T-cell (primary cell): ENCODE results near the gene LHFPL2. TPM values are rescaled to one million over a fixed set of nuclear protein-coding genes. Genes with fewer than 3 reads are reported as not detected.

Source experiments
- ATAC-seq, 4 experiments: fragments of 200-7000 bp in 3 of 4; fragments of 150-1000 bp in 1 of 4; cut with Tn5 transposase; replicated peaks in 1 of 4; 1 replicate in 3 of 4; 2 replicates in 1 of 4; pipeline ENCODE4 v1.10.0; 2021; ENCODE audit warnings: moderate library complexity in 3 of 4, mild to moderate bottlenecking in 2 of 4, moderate number of reproducible peaks in 1 of 4
- CTCF ChIA-PET, 2 donors: fragments of 300-600 bp; sonication (Branson Sonifier 250); formaldehyde crosslinking; loops; one replicate each; lab custom pipeline; 2022; ENCODE audit warnings: antibody characterized with exemption in 2 of 2; lab: Charles Lee
- POLR2A ChIA-PET, 2 donors: fragments of 300-600 bp; sonication (Branson Sonifier 250); formaldehyde crosslinking; loops; one replicate each; lab custom pipeline; 2022; ENCODE audit warnings: antibody characterized with exemption in 2 of 2; lab: Charles Lee
- DNase-seq, 35 experiments: peaks; one replicate each; pipeline versions ENCODE4 v3.0.0 to v3.0.0-alpha.2; 2013 to 2023
- H3K27ac ChIP-seq: one replicate; pipeline ENCODE4 v1.5.1; 2013; ENCODE audit warnings: low read length
- H3K27me3 ChIP-seq, 2 experiments: replicated peaks in 1 of 2; 1 replicate in 1 of 2; 2 replicates in 1 of 2; pipeline versions ENCODE4 v1.6.1 to v1.7.0; 2013; ENCODE audit warnings: low read length in 1 of 2, mixed read lengths in 1 of 2; ENCODE audit not compliant: control insufficient read depth in 2 of 2, insufficient read depth in 2 of 2; ENCODE audit errors: extremely low read depth in 1 of 2
- H3K36me3 ChIP-seq, 2 donors: 1 replicate in 1 of 2; 2 replicates in 1 of 2; pipeline versions ENCODE4 v1.6.1 to v1.7.0; 2013; ENCODE audit warnings: low read length in 1 of 2; ENCODE audit not compliant: control insufficient read depth in 2 of 2, insufficient read depth in 1 of 2; ENCODE audit errors: extremely low read depth in 1 of 2
- H3K4me1 ChIP-seq, 2 experiments: 1 replicate in 1 of 2; 2 replicates in 1 of 2; pipeline versions ENCODE4 v1.6.1 to v1.7.0; 2013; ENCODE audit warnings: low read length in 2 of 2, mixed read lengths in 1 of 2; ENCODE audit not compliant: insufficient read depth in 2 of 2, control insufficient read depth in 1 of 2; ENCODE audit errors: extremely low read depth in 1 of 2
- H3K4me3 ChIP-seq, 2 donors: 1 replicate in 1 of 2; 2 replicates in 1 of 2; pipeline versions ENCODE4 v1.5.1 to v1.7.0; 2013; ENCODE audit warnings: mild to moderate bottlenecking in 2 of 2, low read length in 1 of 2, moderate library complexity in 1 of 2; ENCODE audit not compliant: control insufficient read depth in 1 of 2; ENCODE audit errors: extremely low read depth in 1 of 2
- H3K9me3 ChIP-seq: 2 replicates; pipeline ENCODE4 v1.7.0; 2013
- H3K27ac Mint-ChIP-seq, 2 donors: one replicate each; pipeline ENCODE4 v1.8.0; 2020 to 2021; ENCODE audit warnings: mild to moderate bottlenecking in 2 of 2, mixed read lengths in 2 of 2
- H3K27me3 Mint-ChIP-seq, 2 donors: one replicate each; pipeline ENCODE4 v1.8.0; 2021 to 2022; ENCODE audit warnings: mixed read lengths in 2 of 2
- H3K36me3 Mint-ChIP-seq: one replicate; pipeline ENCODE4 v1.8.0; 2021; ENCODE audit warnings: mixed read lengths
- H3K4me1 Mint-ChIP-seq, 3 donors: one replicate each; pipeline ENCODE4 v1.8.0; 2020 to 2022; ENCODE audit warnings: mixed read lengths in 3 of 3, mild to moderate bottlenecking in 1 of 3
- H3K4me3 Mint-ChIP-seq, 3 donors: one replicate each; pipeline ENCODE4 v1.8.0; 2020 to 2022; ENCODE audit warnings: mild to moderate bottlenecking in 3 of 3, mixed read lengths in 3 of 3, moderate library complexity in 3 of 3
- H3K9me3 Mint-ChIP-seq, 3 donors: one replicate each; pipeline ENCODE4 v1.8.0; 2020 to 2022; ENCODE audit warnings: mixed read lengths in 3 of 3
- WGBS: methylation state at CpG from one replicate; pipeline ENCODE4 v1.1.5; 2013; ENCODE audit warnings: missing lambda C conversion rate; ENCODE audit not compliant: insufficient coverage; 5-methylcytosine and 5-hydroxymethylcytosine counted together
- total RNA-seq, 35 experiments: library from RNA in 6 of 35; stranded (reverse) in 6 of 35; fragments of 120-200 nt in 1 of 35; gene quantifications; one replicate each; pipeline versions ENCODE4 v1.2.1 to v1.2.4 and lab custom pipeline; 2013 to 2026

LHFPL2 gene
- total RNA-seq, 5 donors from 2014 or later (not counting 1 experiment from before 2014, with no cell fraction given): 0.19 to 1.9 (median 0.82) TPM

GRCh38 chr5:78653681-78654366 lies 5.3 kb upstream of the LHFPL2 start:
- Mint-ChIP-seq H3K27ac (no peak overlapping the region), H3K36me3 (no peaks in the 10 kb centered on the region), H3K4me3 (no peak overlapping the region), H3K9me3 (no peaks in the 10 kb centered on the region), H3K4me1 (peaks cover 3 to 6% (median 3%) of the 10 kb centered on the region in 3 donors), H3K27me3 (peaks cover 21 to 31% of the 10 kb centered on the region in 2 donors)
- H3K27ac ChIP-seq: no peak overlapping the region
- no peak overlapping the region for H3K4me3 ChIP-seq
- ChIA-PET POLR2A (no interaction called here), CTCF (no interaction called here)
- H3K27me3 ChIP-seq: peaks cover 0 to 9% of the 10 kb centered on the region in 2 experiments
- no peak for ATAC-seq
- H3K36me3 ChIP-seq: no peaks in the 10 kb centered on the region
- DNase-seq: no peak
- 100% methylated on average over 2 of the region's 6 CpGs for WGBS
- no peaks in the 10 kb centered on the region for H3K9me3 ChIP-seq
- peaks cover 0 to 2% of the 10 kb centered on the region in 2 experiments for H3K4me1 ChIP-seq

DNA sequence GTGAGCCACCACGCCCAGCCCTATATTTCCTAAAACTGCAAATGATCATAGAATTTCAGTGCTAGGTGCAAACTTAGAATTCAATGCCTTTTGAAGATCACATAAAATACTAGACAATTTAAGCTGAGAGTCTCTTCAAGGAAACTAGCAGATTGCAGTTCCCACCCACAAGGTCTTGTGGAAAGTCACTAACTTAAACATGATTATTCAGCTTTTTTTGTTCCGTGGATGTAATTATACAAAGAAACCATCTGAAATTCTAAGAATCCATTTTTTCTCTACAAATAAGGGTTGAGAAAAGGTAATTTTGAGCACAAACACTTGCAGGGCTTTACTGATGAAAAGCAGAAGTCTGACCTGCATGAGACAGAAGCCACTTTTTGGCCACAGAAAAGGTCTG lies 4.5 kb upstream of the LHFPL2 start:
- Mint-ChIP-seq H3K36me3 (no peaks in the 10 kb centered on the region), H3K9me3 (no peaks in the 10 kb centered on the region), H3K4me1 (peaks cover 3 to 6% (median 3%) of the 10 kb centered on the region in 3 donors), H3K4me3 (no peak overlapping the region), H3K27me3 (peaks cover 17 to 23% of the 10 kb centered on the region in 2 donors), H3K27ac (no peak overlapping the region)
- DNase-seq (no peak), ATAC-seq (no peak)
- no peaks in the 10 kb centered on the region for H3K9me3 ChIP-seq
- ChIA-PET POLR2A (no interaction called here), CTCF (no interaction called here)
- H3K27me3 ChIP-seq: peaks cover 0 to 14% of the 10 kb centered on the region in 2 experiments
- H3K27ac ChIP-seq: no peak overlapping the region
- WGBS: 67% methylated on average over 1 of the region's 2 CpGs
- H3K36me3 ChIP-seq: no peaks in the 10 kb centered on the region
- H3K4me3 ChIP-seq: no peak overlapping the region
- peaks cover 0 to 6% of the 10 kb centered on the region in 2 experiments for H3K4me1 ChIP-seq

GRCh38 chr5:78651468-78651867 lies 2.9 kb upstream of the LHFPL2 start:
- WGBS: no CpG with 5 or more reads among the region's 2 CpGs
- CTCF ChIA-PET: no interaction called here
- H3K27me3 Mint-ChIP-seq: peaks cover 30% of the 10 kb centered on the region in 2 donors

DNA sequence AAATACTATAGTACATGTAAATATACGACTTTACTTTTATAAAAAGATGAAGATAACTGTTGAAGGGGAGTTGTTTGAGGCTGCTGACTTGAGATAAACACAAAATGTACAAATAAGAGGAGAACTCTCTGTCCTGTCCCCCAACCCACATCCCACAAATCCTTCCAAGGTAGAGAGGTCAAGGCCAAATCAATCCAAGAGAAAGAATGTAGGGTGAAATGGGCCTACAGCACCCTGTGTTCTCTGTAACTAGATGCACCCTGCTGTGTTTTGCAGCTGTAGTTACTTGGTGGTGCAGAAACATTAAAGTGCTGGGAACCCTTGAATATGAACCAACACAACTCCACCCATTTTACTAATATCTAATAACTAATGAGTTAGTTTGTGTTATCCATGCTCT lies 2.0 kb upstream of the LHFPL2 start:
- H3K4me3 Mint-ChIP-seq: peak overlapping the region in 1 of 3 donors; percentile 76
- Histone ChIP-seq H3K27me3 (peaks cover 2 to 32% of the 10 kb centered on the region in 2 experiments), H3K27ac (no peak overlapping the region), H3K4me3 (no peak overlapping the region), H3K4me1 (peaks cover 7 to 15% of the 10 kb centered on the region in 2 experiments), H3K36me3 (no peaks in the 10 kb centered on the region), H3K9me3 (no peaks in the 10 kb centered on the region)
- no CpG with 5 or more reads among the region's 1 CpG for WGBS
- ChIA-PET CTCF (no interaction called here), POLR2A (interaction anchor here in 1 of 2 donors (0.6 kb wide), 1 partner anchor 113 kb away, joined by 3 read pairs; no protein-coding TSS in a partner anchor)
- no peak overlapping the region for H3K27ac Mint-ChIP-seq
- no peaks in the 10 kb centered on the region for H3K9me3 Mint-ChIP-seq
- ATAC-seq (no peak), DNase-seq (no peak)
- peaks cover 34 to 38% of the 10 kb centered on the region in 2 donors for H3K27me3 Mint-ChIP-seq
- H3K4me1 Mint-ChIP-seq: peaks cover 15 to 19% (median 16%) of the 10 kb centered on the region in 3 donors
- H3K36me3 Mint-ChIP-seq: no peaks in the 10 kb centered on the region

More at GRCh38 chr5:78651468-78651867, 2.9 kb upstream of the LHFPL2 start:
- Histone ChIP-seq H3K4me3 (no peak overlapping the region), H3K4me1 (peaks cover 7 to 15% of the 10 kb centered on the region in 2 experiments), H3K36me3 (no peaks in the 10 kb centered on the region), H3K27me3 (peaks cover 0 to 26% of the 10 kb centered on the region in 2 experiments), H3K27ac (no peak overlapping the region), H3K9me3 (no peaks in the 10 kb centered on the region)
- ATAC-seq (no peak), DNase-seq (no peak)
- Mint-ChIP-seq H3K4me3 (no peak overlapping the region), H3K36me3 (no peaks in the 10 kb centered on the region), H3K27ac (no peak overlapping the region), H3K9me3 (no peaks in the 10 kb centered on the region), H3K4me1 (peaks cover 15 to 18% (median 16%) of the 10 kb centered on the region in 3 donors)
- POLR2A ChIA-PET: no interaction called here

- DNase-seq (no peak), ATAC-seq (no peak)
- H3K27me3 ChIP-seq: peaks cover 2 to 36% of the 10 kb centered on the region in 2 experiments
- H3K36me3 ChIP-seq: no peaks in the 10 kb centered on the region
- ChIA-PET POLR2A (interaction anchor here in 1 of 2 donors (0.6 kb wide), 1 partner anchor 114 kb away, joined by 3 read pairs; no protein-coding TSS in a partner anchor), CTCF (no interaction called here)
- peaks cover 34 to 43% of the 10 kb centered on the region in 2 donors for H3K27me3 Mint-ChIP-seq
- H3K9me3 ChIP-seq: no peaks in the 10 kb centered on the region
- H3K27ac Mint-ChIP-seq: no peak overlapping the region
- no peak overlapping the region for H3K27ac ChIP-seq
- no peaks in the 10 kb centered on the region for H3K9me3 Mint-ChIP-seq
- H3K4me1 Mint-ChIP-seq: peaks cover 15 to 19% (median 16%) of the 10 kb centered on the region in 3 donors
- peak overlapping the region; percentile 69 to 76 (median 69) for H3K4me3 Mint-ChIP-seq
- peaks cover 7 to 15% of the 10 kb centered on the region in 2 experiments for H3K4me1 ChIP-seq
- 94% methylated on average over 6 of the region's 10 CpGs for WGBS
- H3K4me3 ChIP-seq: no peak overlapping the region
- H3K36me3 Mint-ChIP-seq: no peaks in the 10 kb centered on the region
Observed at GRCh38 chr5:78649861-78650496, 1.4 kb upstream of the LHFPL2 start.

GRCh38 chr5:78649211-78649695 lies 681 bp upstream of the LHFPL2 start:
- no peak for DNase-seq
- Mint-ChIP-seq H3K36me3 (no peaks in the 10 kb centered on the region), H3K27me3 (peaks cover 40 to 51% of the 10 kb centered on the region in 2 donors), H3K4me1 (peaks cover 15 to 19% (median 16%) of the 10 kb centered on the region in 3 donors), H3K27ac (no peak overlapping the region), H3K4me3 (peak overlapping the region in 2 of 3 donors; percentile 69 to 76), H3K9me3 (no peaks in the 10 kb centered on the region)
- ChIA-PET POLR2A (interaction anchor here in 1 of 2 donors (0.6 kb wide), 1 partner anchor 22 kb away, joined by 5 read pairs; no protein-coding TSS in a partner anchor), CTCF (no interaction called here)
- H3K9me3 ChIP-seq: no peaks in the 10 kb centered on the region
- H3K36me3 ChIP-seq: no peaks in the 10 kb centered on the region
- H3K4me1 ChIP-seq: peaks cover 7 to 15% of the 10 kb centered on the region in 2 experiments
- no peak for ATAC-seq
- no peak overlapping the region for H3K27ac ChIP-seq
- H3K27me3 ChIP-seq: peaks cover 2 to 41% of the 10 kb centered on the region in 2 experiments
- 37% methylated on average over 21 of the region's 23 CpGs for WGBS
- peak overlapping the region in 1 of 2 donors; percentile 44 for H3K4me3 ChIP-seq
